CD4-positive, alpha-beta T cell (primary cell): ENCODE measurements around the gene EPM2A. TPM values are rescaled to one million over a fixed set of nuclear protein-coding genes. Genes with fewer than 3 reads are reported as not detected.
"Not testable (repeated sequence)": the region's sequence is repeated elsewhere in the genome, so short reads cannot be mapped to it uniquely, and the experiment has no call there.

Experiments used
- ATAC-seq: fragments of 200-7000 bp; cut with Tn5 transposase; one replicate; pipeline ENCODE4 v1.10.0; 2022; ENCODE audit warnings: mild to moderate bottlenecking; ENCODE audit not compliant: poor library complexity
- CTCF ChIA-PET: fragments of 350-600 bp; sonication (Branson Sonifier 250); formaldehyde crosslinking; loops from one replicate; lab custom pipeline; 2021; ENCODE audit warnings: antibody characterized with exemption, inconsistent platforms; lab: Charles Lee
- POLR2A ChIA-PET: fragments of 350-600 bp; sonication (Branson Sonifier 250); formaldehyde crosslinking; loops from one replicate; lab custom pipeline; 2021; ENCODE audit warnings: antibody characterized with exemption, inconsistent platforms; lab: Charles Lee
- DNase-seq, 14 experiments: peaks; one replicate each; pipeline ENCODE4 v3.0.0-alpha.2; 2013 to 2020; ENCODE audit warnings: mixed read lengths in 2 of 14
- H3K27ac ChIP-seq, 2 donors: one replicate each; pipeline versions ENCODE4 v1.5.1 to v1.7.0; 2013; ENCODE audit warnings: low read length in 2 of 2, low read depth in 1 of 2, mild to moderate bottlenecking in 1 of 2
- H3K27me3 ChIP-seq, 2 experiments: 1 replicate in 1 of 2; 2 replicates in 1 of 2; pipeline versions ENCODE4 v1.6.1 to v1.7.0; 2013; ENCODE audit warnings: low read length in 2 of 2, control low read depth in 1 of 2, mild to moderate bottlenecking in 1 of 2, moderate library complexity in 1 of 2; ENCODE audit not compliant: insufficient read depth in 2 of 2, control insufficient read depth in 1 of 2
- H3K36me3 ChIP-seq: one replicate; pipeline ENCODE4 v1.6.1; 2013; ENCODE audit warnings: low read length, control low read depth; ENCODE audit not compliant: insufficient read depth
- H3K4me1 ChIP-seq: one replicate; pipeline ENCODE4 v1.6.1; 2013; ENCODE audit warnings: low read length, control low read depth; ENCODE audit not compliant: insufficient read depth
- H3K4me3 ChIP-seq: one replicate; pipeline ENCODE4 v1.5.1; 2013; ENCODE audit warnings: mild to moderate bottlenecking, low read length, moderate library complexity
- H3K9me3 ChIP-seq, 2 experiments: 1 replicate in 1 of 2; 2 replicates in 1 of 2; pipeline versions ENCODE4 v1.6.1 to v1.7.0; 2013; ENCODE audit warnings: low read length in 2 of 2, mild to moderate bottlenecking in 2 of 2, control low read depth in 1 of 2, moderate library complexity in 1 of 2; ENCODE audit not compliant: control insufficient read depth in 1 of 2, insufficient read depth in 1 of 2
- H3K27ac Mint-ChIP-seq: one replicate; pipeline ENCODE4 v1.8.0; 2020; ENCODE audit warnings: mixed read lengths
- H3K27me3 Mint-ChIP-seq: one replicate; pipeline ENCODE4 v1.8.0; 2021; ENCODE audit warnings: mixed read lengths
- H3K36me3 Mint-ChIP-seq: one replicate; pipeline ENCODE4 v1.8.0; 2021; ENCODE audit warnings: low read depth, mixed read lengths
- H3K4me1 Mint-ChIP-seq: one replicate; pipeline ENCODE4 v1.8.0; 2021; ENCODE audit warnings: low read depth, mixed read lengths
- H3K4me3 Mint-ChIP-seq: one replicate; pipeline ENCODE4 v1.8.0; 2020; ENCODE audit warnings: mild to moderate bottlenecking, mixed read lengths
- H3K9me3 Mint-ChIP-seq: one replicate; pipeline ENCODE4 v1.8.0; 2020; ENCODE audit warnings: mixed read lengths
- CTCF ChIP-seq: fragments of 200-600 bp; IDR thresholded peaks from one replicate; pipeline ENCODE4 v1.8.0; 2022; ENCODE audit warnings: antibody characterized with exemption, mild to moderate bottlenecking
- intact Hi-C, 2 experiments: fragments of 100-400 bp; cut with DNase I in 1 of 2; cut with micrococcal nuclease in 1 of 2; formaldehyde crosslinking; loops; one replicate each; pipeline versions ENCODE4 v1.15.1 to v1.9.0; 2023 to 2025; cut with DNase I, micrococcal nuclease
- total RNA-seq, 174 experiments: library from RNA in 2 of 174; stranded (reverse) in 2 of 174; gene quantifications; one replicate each; pipeline ENCODE4 v1.2.3 and lab custom pipeline; 2021 to 2026

Gene EPM2A
- total RNA-seq, 2 experiments from 2014 or later: 5.0 to 5.7 TPM

- ChIA-PET CTCF (interaction anchor here (1.4 kb wide), 1 partner anchor 8 kb away, joined by 3 read pairs; no protein-coding TSS in a partner anchor), POLR2A (no interaction called here)
- H3K27ac ChIP-seq: no peak overlapping the region
- H3K27ac Mint-ChIP-seq: no peak overlapping the region
- ATAC-seq (no peak), DNase-seq (no peak)
- TF ChIP-seq CTCF: no peak
- H3K4me1 ChIP-seq: no peaks in the 10 kb centered on the region
- no peaks in the 10 kb centered on the region for H3K27me3 ChIP-seq
- no peaks in the 10 kb centered on the region for H3K36me3 Mint-ChIP-seq
- no peaks in the 10 kb centered on the region for H3K27me3 Mint-ChIP-seq
- intact Hi-C loops: no loop called here
- H3K9me3 ChIP-seq: no peaks in the 10 kb centered on the region
- H3K36me3 ChIP-seq: no peaks in the 10 kb centered on the region
- H3K4me1 Mint-ChIP-seq: no peaks in the 10 kb centered on the region
- no peaks in the 10 kb centered on the region for H3K9me3 Mint-ChIP-seq
- no peak overlapping the region for H3K4me3 ChIP-seq
- H3K4me3 Mint-ChIP-seq: no peak overlapping the region
Measured at GRCh38 chr6:145745861-145746260, 10.5 kb upstream of the EPM2A start.

- no peaks in the 10 kb centered on the region for H3K27me3 Mint-ChIP-seq
- no peaks in the 10 kb centered on the region for H3K9me3 Mint-ChIP-seq
- no peaks in the 10 kb centered on the region for H3K36me3 Mint-ChIP-seq
- H3K27ac Mint-ChIP-seq: no peak overlapping the region
- ChIA-PET POLR2A (no interaction called here), CTCF (interaction anchor here (1.2 kb wide), 1 partner anchor 8 kb away, joined by 3 read pairs; no protein-coding TSS in a partner anchor)
- Histone ChIP-seq H3K27ac (no peak overlapping the region), H3K4me3 (no peak overlapping the region), H3K4me1 (no peaks in the 10 kb centered on the region), H3K27me3 (no peaks in the 10 kb centered on the region), H3K36me3 (no peaks in the 10 kb centered on the region), H3K9me3 (no peaks in the 10 kb centered on the region)
- DNase-seq (no peak), ATAC-seq (no peak)
- H3K4me1 Mint-ChIP-seq: no peaks in the 10 kb centered on the region
- no peak overlapping the region for H3K4me3 Mint-ChIP-seq
- intact Hi-C loops: no loop called here
- TF ChIP-seq CTCF: no peak
Measured at GRCh38 chr6:145744619-145745018, 9.3 kb upstream of the EPM2A start.

- Histone ChIP-seq H3K9me3 (no peaks in the 10 kb centered on the region), H3K27ac (no peak overlapping the region), H3K4me3 (no peak overlapping the region), H3K4me1 (no peaks in the 10 kb centered on the region), H3K36me3 (no peaks in the 10 kb centered on the region), H3K27me3 (no peaks in the 10 kb centered on the region)
- Mint-ChIP-seq H3K9me3 (no peaks in the 10 kb centered on the region), H3K36me3 (no peaks in the 10 kb centered on the region), H3K4me1 (no peaks in the 10 kb centered on the region), H3K27ac (no peak overlapping the region), H3K4me3 (no peak overlapping the region), H3K27me3 (no peaks in the 10 kb centered on the region)
- DNase-seq (no peak), ATAC-seq (no peak)
- ChIA-PET POLR2A (interaction anchor here (0.6 kb wide), 1 partner anchor 221 kb away, joined by 3 read pairs; the partner anchor contains the start of gene SHPRH), CTCF (interaction anchor here (1.2 kb wide), 1 partner anchor 9 kb away, joined by 3 read pairs; no protein-coding TSS in a partner anchor)
- TF ChIP-seq CTCF: no peak
- intact Hi-C loops: no loop called here
Measured at GRCh38 chr6:145743332-145743731, 8.0 kb upstream of the EPM2A start.

GRCh38 chr6:145742472-145742871 lies 7.2 kb upstream of the EPM2A start:
- POLR2A ChIA-PET: interaction anchor here (1.1 kb wide), 1 partner anchor 72 kb away, joined by 3 read pairs; the partner anchor contains the start of gene FBXO30
- H3K36me3 ChIP-seq, H3K4me3 Mint-ChIP-seq, H3K9me3 ChIP-seq, H3K36me3 Mint-ChIP-seq, H3K27ac Mint-ChIP-seq, H3K4me3 ChIP-seq, H3K27me3 Mint-ChIP-seq, intact Hi-C loops, H3K4me1 ChIP-seq, H3K4me1 Mint-ChIP-seq, H3K27me3 ChIP-seq, H3K27ac ChIP-seq, H3K9me3 Mint-ChIP-seq, DNase-seq, ATAC-seq, CTCF ChIA-PET: not testable (repeated sequence)

DNA sequence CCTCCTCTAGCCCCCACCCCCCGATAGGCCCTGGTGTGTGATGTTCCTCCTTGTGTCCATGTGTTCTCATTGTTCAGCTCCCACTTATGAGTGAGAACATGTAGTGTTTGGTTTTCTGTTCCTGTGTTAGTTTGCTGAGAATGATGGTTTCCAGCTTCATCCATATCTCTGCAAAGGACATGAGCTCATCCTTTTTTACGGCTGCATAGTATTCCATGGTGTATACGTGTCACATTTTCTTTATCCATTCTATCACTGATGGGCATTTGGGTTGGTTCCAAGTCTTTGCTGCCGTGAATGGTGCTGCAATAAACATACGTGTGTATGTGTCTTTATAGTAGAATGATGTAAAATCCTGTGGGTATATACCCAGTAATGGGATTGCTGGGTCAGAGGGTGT lies 4.4 kb upstream of the EPM2A start:
- CTCF ChIA-PET, POLR2A ChIA-PET: not testable (repeated sequence)

More for the DNA sequence above, 4.4 kb upstream of the EPM2A start:
- not testable (repeated sequence) for H3K27me3 ChIP-seq, H3K27ac Mint-ChIP-seq, H3K36me3 Mint-ChIP-seq, H3K9me3 ChIP-seq, H3K27me3 Mint-ChIP-seq, H3K9me3 Mint-ChIP-seq, H3K4me3 Mint-ChIP-seq, H3K4me1 ChIP-seq, ATAC-seq, DNase-seq, H3K4me1 Mint-ChIP-seq, H3K4me3 ChIP-seq, H3K36me3 ChIP-seq, H3K27ac ChIP-seq
- intact Hi-C loops: loop anchor here (5.0 to 10.0 kb wide), 2 partner anchors 223 to 225 kb away; partner anchors contain the start of gene SHPRH (in 2 of the 2)
